Measurements from ENCODE around the gene SIGLEC10.

GRCh38 chr19:51410950-51411748 is 6.3 kb downstream of the SIGLEC10 start:
- TF ChIP-seq MAZ (IDR thresholded peaks at IDR 0.05; ENCODE audit: borderline replicate concordance, low read depth, low read length) (no peak), CTCF (conservative IDR thresholded peaks at IDR 0.05; ENCODE audit: low read depth, low read length) (no peak), POLR2A (IDR thresholded peaks at IDR 0.05; ENCODE audit: low read depth, low read length) (no peak), USF2 (IDR thresholded peaks at IDR 0.05; ENCODE audit: low read depth, low read length) (no peak), RCOR1 (IDR thresholded peaks at IDR 0.05; ENCODE audit: insufficient replicate concordance, low read length) (no peak), CEBPB (IDR thresholded peaks at IDR 0.05; ENCODE audit: low read depth, low read length) (no peak), NFE2L2 (IDR thresholded peaks at IDR 0.05; ENCODE audit: low read depth, low read length) (no peak), RFX5 (IDR thresholded peaks at IDR 0.05; ENCODE audit: low read depth, low read length) (no peak), ELK1 (IDR thresholded peaks at IDR 0.05; ENCODE audit: borderline replicate concordance, low read depth, low read length) (no peak)

Measured in IMR-90 (cell line).